Right renal cortex interstitium (tissue), 3 donors: ENCODE measurements around the gene KIF2C. TPM values are rescaled to one million over a fixed set of nuclear protein-coding genes. Genes with fewer than 3 reads are reported as not detected.
A peak's percentile ranks its signal among the peaks of the same experiment; 100 is the strongest.
"Not testable (repeated sequence)": the region's sequence is repeated elsewhere in the genome, so short reads cannot be mapped to it uniquely, and the experiment has no call there.

Experiments used
- DNase-seq, 3 donors: peaks; one replicate each; pipeline ENCODE4 v3.0.0-alpha.2; 2013; ENCODE audit warnings: low read depth in 3 of 3, low spot score in 2 of 3
- polyA plus RNA-seq, 3 donors: library from polyadenylated mRNA; unstranded; fragments of 120-200 nt; gene quantifications; one replicate each; pipeline ENCODE4 v1.2.1, GENCODE V29; 2013; ENCODE audit not compliant: insufficient read length in 3 of 3

KIF2C gene
- polyA plus RNA-seq, 3 donors, result 25.8 to 29.6 (median 27.4) TPM

DNA sequence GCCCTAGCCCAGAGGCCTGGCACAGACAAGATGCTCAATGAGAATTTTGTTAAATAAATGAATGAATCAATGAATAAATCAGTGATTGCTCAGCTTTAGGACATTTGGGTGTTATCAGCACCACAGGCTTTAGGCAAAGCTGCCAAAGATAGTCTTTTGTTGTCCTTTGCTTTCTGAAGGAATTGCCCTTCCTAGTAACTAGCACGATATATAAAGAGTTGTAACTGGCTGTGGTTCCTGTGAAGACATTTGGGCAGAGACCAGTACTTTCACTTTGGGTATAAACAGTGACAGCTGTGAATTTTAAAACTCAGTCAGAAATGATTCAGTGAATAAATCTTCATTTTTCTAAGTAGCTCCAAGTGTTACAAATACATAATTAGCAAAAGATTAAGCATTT is 22.0 kb upstream of the KIF2C start:
- no peak for DNase-seq

DNA sequence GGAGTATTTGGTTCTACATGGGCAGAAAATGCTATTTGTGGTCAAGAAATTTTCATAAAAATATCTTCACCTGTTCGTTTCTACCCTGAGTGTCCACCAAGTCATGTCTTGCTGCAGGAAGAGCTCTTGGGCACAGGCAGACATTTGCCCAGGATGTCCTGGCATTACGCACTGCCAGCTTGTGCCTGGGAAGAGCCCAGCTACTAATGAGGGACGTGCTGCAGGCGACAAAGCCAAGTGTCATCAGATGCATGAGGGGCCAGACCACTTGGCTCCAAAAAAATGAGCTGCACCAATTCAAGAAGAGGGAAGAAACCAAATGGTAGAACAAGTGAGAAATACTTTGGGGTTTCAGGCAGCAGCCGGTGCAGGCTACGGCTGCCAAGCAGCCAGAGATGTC is 21.5 kb upstream of the KIF2C start:
- DNase-seq, result no peak

DNA sequence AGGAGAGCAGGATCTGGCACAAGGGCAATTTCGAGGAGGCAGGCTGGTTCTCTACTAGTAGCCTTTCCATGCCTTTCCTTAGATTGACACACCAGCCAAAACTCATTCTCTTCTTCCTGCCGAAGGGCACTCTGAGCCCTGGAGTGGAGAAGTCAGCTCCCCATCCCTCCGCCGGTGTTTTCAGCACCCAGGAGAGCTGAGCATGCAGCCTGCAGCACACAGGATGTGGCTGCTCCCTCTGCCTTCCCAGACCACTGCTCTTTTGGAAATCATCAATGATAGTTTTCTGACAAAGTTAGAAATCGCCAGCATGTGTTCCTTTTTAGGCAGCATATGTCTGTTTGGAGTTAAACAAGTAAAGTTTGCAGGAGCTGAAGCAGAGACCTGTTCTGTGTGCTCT is 20.3 kb upstream of the KIF2C start:
- DNase-seq, result no peak

DNA sequence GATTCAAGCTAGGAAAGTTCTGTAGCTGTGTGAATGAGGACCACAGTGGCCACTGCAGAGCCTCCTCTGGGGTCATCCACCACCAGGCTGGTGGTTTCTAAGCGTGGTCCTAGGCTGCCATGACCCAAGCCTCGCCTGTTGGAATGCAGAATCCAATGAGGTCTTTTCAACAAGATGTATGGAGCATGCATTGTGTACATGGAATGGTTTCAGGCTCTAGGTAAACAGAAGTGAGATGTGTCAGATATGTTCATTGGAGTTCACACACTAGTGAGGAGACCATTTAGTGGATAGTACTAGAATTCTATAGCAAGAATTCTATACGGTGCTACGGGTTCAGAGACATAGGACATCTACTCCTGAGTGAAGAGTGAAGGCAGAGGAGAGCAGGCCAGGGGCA is 19.4 kb upstream of the KIF2C start:
- DNase-seq, result no peak

DNA sequence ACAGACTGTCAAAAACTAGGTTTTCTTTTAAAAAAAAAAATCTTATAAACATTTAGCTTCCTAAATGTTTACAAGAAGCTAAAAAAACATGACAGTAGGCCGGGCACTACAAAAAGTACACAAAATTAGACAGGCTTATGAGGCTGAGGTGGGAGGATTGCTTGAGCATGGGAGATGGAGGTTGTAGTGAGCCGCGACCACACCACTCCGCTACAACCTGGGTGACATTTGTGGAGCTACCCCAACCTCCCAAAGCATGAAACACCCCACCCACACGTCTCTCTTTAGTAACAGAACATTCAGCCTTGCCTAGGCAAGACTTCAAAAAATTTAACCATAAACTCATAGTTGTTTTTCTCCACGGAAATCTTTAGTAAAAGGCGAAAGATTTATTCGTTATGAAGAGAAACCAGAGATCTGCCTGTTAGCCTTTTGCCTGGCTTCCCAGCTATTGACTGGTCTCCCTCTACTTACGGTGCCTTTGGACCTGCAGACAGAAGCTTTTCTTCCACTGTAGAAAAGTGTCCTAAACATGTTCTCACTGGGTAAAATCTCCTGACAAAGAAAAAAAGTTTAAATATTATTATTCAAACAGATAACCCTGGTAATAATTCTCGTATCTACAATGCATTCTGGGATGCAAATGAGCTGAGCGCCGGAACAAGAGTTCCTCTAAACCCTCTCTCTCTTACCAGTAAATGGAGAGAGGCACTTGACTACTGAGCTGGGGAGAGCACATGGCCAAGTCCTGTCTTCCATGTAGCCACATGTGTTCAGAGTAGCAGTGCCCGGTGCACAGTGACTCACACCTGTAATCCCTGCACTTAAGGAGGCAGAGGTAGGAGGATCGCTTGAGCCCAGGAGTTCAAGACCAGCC is 17.9 kb upstream of the KIF2C start:
- no peak for DNase-seq

DNA sequence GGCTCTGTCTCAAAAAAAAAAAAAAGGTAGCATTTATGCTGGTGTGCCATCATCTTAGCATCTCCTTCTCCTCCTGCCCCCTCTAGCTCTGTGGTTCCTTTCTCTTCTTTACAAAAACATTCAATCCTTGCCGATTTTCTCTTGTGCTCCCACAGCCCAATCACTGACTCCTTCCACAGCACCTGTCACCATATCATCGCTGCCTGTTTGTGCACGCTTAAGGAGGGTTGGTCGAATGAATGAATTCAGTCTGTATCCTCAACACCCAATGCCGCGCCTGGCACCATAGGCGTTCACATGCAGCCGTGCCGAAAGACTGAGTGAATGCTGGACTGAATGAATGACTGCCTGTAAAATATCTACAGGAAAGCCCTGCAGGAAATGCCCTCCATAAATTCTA is 16.6 kb upstream of the KIF2C start:
- DNase-seq, result no peak

DNA sequence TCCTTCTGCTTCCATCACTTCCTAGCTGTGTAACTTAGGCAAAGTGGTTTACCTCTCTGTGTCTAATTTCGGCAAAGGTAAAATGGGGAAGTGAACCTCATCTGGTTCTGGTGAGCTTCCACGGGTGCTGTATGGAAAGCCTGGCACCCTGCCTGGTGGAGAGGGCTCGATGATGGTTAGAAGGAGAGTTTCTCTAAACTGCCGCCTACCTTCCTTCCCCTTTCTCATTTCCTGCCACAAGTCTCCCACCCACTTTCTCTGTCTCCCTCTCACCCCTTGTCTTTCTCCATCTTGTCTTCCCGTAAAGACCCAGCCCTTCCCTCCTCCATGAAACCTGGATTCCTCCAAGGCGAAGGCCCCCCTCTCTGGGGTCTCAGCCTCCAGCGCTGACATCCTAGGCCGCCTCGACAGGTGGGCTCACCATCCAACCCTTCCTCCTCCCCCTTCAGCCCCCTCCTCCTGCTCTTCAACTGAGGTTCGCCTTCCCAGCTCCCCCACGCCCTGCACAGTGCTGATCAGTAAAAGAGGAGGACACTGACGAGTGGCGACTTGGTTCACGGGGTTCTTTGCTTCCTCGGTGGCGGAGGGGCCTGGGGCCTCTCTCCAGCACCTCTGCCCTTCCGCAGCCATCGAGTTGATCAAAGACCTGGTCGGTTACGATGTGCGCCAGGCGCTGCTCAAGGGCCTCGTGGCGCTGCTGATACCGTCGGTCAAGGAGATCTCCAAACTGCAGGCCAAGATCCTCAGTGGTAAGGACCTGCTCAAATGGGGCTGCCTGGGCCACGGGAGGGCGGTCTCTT is 15.9 kb upstream of the KIF2C start:
- DNase-seq, result no peak

DNA sequence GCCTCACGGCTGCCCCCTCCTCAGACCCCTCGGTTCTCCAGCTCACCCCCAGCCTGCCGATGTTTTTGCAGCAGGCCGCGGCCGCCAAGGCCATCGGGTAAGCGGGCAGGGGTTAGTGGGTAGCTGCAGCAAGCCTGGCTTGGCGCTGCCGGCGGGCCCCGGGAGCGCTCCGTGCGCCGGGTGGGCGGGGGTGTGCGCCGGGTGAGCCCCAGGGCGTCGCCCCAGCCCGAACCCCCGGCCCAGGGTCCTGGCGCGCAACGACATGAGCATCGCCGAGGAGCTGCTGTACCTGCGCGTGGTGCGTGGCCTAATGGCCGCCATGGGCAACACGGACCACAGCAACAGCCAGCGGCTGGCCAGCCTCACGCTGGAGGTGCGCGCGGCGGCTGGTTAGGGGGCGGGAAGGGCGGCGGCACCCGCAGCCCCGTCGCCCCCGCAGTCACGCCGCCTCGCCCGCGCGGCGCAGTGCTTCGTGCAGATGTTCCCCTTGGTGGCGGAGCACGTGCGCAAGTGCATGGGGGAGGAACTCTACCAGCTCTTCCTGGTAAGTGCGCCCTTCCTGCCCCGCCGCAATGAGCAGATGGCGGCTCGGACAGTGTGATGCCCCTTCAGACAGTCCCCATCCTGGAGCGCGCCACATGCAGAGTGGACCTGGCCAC is 15.2 kb upstream of the KIF2C start:
- DNase-seq, result no peak

DNA sequence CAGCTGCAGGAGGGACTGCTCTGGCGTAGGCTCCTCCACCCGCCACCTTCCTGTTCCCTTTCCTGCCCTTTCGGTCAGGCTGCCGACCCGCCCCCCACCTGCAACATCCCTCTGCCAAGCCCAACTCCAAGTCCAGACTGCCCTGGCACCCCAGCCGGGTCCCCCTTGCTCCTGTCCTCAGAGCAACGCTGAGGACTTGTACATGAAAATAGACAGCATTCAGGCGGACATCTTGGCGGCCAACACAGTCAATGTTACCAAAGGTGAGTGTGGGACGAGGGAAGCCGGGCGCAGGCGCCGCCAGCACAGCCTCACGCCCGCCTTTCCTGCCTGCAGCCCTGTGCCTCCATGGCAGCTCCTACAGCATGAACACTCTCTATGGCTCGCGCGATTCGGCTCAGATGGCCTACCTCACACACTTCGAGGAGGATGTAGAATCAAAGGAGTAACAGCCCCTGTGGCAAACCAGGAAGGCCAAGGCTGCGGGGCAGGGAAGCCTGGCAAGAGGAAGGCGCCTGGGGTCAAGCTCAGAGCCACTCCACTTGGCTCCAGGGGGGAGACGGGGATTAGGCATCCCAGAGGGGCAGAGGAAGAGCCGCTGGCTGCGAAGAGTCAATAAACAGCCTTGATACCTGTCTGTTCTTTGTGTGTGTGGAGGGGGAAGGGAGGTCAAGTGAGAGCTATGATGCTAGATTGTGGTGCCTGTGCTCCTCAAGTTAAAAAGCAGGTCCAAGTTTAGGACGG is 14.5 kb upstream of the KIF2C start:
- DNase-seq, result no peak

DNA sequence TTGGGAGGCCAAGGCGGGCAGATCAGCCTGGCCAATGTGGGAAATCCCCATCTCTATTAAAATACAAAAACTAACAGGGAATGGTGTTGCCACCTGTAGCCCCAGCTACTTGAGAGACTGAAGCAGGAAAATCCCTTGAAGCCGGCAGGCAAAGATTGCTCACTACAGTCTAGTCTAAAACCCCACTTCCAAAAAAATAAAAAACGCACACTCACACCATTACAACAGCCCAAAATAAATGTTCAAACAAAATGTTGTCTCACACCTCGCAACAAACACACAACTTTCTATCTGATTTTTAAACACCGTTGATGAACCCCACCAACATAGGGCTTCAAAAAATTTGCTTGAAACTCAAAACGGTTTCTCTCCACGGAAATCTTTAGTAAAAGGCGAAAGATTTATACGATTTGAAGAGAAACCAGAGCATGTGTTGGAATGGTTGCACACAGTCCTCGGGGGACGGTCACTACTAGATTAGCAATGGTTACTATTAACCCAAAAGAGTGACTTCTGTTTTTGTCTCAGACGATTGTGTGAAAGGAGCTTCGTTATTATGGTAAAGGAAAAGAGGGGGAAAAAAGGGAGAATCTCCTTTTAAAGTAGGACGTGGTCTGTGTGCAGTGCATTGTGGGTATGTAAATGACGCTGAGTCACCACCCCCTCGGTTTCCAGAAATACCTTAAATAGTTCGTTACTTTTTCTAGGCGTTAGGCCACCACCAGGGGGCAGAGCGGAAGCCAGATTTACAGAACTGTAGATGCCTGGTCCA is 8.7 kb upstream of the KIF2C start, which contains the start of gene RNU5D-1:
RNU5D-1 (minus strand) TSS at position 430 of the 772 bp plus-strand sequence.
- peak; percentile 95 to 96 (median 96) for DNase-seq

DNA sequence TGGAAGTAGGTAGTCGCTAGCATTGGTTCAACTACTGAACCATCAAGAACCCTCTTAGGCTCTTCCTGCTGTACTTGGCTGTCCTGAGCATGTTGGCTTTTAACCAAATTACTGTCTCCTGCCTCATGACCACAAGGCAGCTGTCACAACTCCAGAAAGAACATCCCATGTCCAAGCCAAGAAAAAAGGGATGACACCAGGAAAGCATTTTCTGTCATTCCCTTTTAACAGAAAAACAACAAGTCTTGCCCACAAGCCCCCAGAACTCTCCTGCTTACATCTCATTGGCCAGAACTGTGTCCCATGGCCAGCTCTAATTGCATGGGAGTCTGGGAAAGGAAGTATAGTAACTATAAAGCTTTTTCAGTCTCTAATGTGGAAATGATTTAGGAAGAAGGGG is 6.3 kb upstream of the KIF2C start:
- no peak for DNase-seq

DNA sequence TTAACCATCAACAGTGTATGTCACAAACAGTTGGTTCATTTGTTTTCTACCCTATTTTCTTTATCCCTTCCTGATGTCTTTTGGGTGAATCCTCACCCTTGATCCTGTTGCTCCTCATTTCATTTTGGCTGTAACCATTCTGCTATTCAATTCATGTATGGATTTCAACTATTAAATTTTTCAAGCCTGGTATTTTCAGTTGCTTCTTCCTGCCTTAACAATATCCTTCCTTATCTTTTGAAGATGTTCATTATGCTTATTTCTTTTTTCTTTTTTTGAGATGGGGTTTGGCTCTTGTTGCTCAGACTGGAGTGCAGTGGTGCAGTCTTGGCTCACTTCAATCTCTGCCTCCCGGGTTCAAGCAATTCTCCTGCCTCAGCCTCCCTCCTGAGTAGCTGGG is 5.9 kb upstream of the KIF2C start:
- no peak for DNase-seq

DNA sequence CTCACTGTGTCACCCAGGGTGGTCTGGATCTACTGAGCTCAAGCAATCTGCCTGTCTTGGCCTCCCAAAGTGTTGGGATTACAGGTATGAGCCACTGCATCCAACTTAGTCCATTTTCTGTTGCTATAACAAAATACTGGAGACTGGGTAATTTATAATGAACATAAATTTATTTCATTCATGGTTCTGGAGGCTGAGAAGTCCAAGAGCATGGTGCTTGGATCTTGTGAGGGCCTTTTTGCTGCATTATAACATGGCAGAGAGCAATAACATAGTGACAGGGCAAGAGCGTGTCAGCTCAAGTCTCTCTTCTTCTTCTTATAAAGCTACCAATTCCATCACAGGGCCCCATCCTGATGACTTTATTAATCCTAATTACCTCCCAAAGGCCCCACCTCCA is 3.6 kb upstream of the KIF2C start:
- DNase-seq, result no peak

DNA sequence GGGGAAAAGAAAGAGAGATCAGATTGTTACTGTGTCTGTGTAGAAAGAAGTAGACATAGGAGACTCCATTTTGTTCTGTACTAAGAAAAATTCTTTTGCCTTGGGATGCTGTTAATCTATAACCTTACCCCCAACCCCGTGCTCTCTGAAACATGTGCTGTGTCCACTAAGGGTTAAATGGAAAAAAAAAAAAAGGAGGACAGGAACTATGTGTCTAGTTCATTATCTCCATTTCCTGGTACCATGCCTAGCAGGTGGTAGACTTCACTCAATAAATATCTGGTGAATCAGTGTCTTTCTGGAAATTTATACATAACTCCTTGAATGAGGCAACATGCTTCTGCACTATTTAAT is 707 bp upstream of the KIF2C start:
- not testable (repeated sequence) for DNase-seq

DNA sequence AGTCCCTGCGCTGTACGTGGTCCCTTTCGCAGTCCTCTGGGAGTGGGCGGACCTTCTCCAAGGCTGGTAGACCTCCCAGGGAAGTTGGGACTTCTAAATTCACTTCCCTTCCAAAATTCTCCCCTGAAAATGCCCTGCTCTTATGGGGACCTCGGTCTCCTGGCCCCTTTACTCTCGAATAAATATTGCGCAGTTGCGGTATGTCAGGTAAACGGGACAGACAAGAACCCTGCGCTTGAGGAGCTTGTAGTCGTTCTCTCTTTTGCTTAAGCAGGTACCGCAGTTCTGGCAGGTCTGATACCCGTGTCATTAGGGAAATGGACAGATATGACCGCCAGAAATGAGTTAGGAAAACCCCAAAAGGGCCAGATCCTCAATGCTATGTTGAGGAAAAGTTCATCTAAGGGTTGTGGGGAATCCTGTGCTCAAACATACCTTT is 561 bp downstream of the KIF2C start:
- no peak for DNase-seq

DNA sequence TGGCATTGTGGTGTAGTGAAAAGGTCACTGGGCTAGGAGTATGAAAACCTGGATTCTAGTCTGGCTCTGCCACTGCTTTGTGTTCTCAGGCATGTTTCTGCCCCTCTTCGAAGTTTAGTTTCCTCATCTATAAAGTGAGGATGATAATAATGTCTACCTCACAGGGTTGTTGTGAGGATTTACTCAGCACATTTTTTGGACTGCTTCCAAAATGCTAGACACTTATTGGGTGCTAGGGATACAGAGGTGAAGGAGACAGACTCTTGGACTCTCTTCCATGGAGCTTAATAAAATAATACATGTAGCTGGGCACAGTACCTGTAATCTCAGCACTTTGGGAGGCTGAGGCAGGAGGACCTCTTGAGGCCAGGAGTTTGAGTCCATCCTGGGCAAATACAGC is 3.6 kb downstream of the KIF2C start:
- no peak for DNase-seq

DNA sequence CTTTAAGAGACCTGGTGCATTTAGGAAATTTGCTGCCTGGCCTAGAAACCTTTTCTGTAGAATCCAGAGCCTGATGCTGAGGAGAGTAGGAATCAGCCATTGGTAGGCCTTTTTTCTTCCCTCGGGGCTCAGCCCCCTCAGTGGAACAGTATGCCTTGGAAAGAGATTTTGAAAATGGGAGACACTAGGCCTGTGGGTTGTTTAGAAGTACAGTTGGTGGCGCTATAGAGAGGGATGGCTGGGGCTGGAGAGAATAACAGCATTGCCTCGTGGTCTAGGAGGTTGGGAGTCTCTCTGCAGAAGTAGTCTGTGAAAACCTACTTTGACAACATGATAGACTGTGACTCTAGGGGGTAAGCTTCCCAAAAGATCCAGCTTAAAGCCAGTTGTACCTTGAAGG is 8.2 kb downstream of the KIF2C start:
- DNase-seq, result no peak

DNA sequence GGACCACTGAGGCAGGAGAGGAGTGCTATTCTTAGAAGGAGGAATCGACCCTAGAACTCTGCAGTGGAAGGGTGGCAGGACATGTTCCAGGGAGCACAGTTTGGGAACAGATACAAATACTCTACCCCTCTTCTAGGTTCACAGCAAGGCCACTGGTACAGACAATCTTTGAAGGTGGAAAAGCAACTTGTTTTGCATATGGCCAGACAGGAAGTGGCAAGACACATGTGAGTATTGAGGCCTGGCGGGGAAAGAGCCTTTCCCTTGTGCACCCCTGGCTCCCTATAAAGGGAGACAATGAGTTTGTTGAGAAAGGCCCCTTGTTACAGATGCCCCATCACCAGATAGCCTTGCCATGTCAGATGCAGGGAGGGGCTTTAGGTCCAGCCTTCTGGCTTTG is 17.8 kb downstream of the KIF2C start:
- no peak for DNase-seq

DNA sequence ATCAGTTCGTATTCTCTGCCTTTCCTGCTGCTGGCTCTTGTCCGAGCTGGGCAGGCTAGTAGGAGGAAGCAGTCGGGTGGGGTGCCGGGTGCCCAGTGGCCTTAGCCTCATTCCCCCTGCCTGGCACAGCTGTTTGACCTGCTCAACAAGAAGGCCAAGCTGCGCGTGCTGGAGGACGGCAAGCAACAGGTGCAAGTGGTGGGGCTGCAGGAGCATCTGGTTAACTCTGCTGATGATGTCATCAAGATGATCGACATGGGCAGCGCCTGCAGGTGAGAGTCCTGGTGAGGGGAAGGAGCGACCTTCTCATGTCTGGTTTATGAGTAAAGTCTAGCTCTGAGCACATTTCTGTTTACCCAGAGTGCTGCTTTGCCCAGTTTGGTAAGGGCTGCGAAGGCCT is 19.4 kb downstream of the KIF2C start:
- DNase-seq, result no peak

DNA sequence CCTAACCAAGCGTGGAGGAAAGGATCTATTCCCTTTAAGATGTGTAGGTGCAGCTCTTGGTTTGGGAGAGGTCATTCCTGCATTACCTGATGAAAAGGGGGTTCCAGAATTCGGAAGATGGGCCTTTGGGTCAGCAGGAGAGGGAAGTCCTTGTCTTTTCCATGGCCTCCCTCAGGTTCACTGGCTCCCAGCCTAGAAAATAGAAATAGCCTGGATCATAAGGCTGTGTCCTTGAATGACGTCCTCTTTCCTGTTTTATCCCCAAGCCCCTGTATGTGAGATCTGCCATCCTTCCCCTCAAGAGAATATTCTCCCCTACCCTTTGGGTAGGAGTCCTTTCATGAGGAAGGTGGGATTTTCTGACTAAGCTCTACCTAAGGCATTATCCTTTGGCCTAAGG is 21.2 kb downstream of the KIF2C start:
- DNase-seq, result no peak
